ENCODE data around the gene ENDOU.

Gene ENDOU

DNA sequence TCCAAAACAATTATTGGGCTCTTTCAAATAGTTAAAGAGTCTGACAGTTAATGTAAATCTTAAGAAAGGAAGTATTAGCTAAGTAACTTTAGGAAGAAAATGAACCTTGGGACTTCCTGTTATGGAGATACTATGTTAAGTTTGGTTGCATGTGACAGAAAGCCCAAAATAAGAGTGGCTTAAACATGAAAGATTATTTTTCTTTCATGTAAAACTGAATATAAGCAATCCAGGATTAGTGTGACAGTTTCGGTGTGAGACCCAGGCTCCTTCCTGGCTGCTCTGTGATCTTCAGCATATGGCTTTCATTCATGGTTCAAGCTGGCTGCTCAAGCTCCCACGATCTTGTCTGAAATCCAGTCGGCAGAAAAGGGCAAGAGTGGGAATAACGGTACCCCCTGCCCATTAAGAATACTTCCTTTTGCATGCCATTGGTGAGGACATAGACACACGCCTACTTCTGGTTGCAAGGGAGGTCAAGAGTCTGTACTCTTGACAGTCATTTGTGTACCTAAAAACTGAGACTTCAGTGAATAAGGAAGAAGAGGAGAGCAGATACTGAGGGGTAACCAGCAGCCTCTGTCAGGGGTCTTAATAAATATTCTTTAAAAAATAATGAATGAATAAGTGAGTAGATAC, 17.3 kb downstream of the ENDOU start:
- TF ChIP-seq FOXP2 (optimal IDR thresholded peaks at IDR 0.05; ENCODE audit: borderline replicate concordance, extremely low read depth, extremely low read length, insufficient read depth) (no peak), SIN3A (IDR thresholded peaks at IDR 0.05; ENCODE audit: borderline replicate concordance, insufficient read depth, low read length) (no peak), TAF1 (IDR thresholded peaks at IDR 0.05; ENCODE audit: borderline replicate concordance, insufficient read depth, low read length) (no peak), POLR2AphosphoS5 (IDR thresholded peaks at IDR 0.05; ENCODE audit: low read depth, low read length) (no peak)
- TF ChIP-seq, protein P1, sequence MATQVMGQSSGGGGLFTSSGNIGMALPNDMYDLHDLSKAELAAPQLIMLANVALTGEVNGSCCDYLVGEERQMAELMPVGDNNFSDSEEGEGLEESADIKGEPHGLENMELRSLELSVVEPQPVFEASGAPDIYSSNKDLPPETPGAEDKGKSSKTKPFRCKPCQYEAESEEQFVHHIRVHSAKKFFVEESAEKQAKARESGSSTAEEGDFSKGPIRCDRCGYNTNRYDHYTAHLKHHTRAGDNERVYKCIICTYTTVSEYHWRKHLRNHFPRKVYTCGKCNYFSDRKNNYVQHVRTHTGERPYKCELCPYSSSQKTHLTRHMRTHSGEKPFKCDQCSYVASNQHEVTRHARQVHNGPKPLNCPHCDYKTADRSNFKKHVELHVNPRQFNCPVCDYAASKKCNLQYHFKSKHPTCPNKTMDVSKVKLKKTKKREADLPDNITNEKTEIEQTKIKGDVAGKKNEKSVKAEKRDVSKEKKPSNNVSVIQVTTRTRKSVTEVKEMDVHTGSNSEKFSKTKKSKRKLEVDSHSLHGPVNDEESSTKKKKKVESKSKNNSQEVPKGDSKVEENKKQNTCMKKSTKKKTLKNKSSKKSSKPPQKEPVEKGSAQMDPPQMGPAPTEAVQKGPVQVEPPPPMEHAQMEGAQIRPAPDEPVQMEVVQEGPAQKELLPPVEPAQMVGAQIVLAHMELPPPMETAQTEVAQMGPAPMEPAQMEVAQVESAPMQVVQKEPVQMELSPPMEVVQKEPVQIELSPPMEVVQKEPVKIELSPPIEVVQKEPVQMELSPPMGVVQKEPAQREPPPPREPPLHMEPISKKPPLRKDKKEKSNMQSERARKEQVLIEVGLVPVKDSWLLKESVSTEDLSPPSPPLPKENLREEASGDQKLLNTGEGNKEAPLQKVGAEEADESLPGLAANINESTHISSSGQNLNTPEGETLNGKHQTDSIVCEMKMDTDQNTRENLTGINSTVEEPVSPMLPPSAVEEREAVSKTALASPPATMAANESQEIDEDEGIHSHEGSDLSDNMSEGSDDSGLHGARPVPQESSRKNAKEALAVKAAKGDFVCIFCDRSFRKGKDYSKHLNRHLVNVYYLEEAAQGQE (IDR thresholded peaks at IDR 0.05; ENCODE audit: insufficient read depth in 1 of 2, low read depth in 2 of 2, low read length in 2 of 2) = no peak

DNA sequence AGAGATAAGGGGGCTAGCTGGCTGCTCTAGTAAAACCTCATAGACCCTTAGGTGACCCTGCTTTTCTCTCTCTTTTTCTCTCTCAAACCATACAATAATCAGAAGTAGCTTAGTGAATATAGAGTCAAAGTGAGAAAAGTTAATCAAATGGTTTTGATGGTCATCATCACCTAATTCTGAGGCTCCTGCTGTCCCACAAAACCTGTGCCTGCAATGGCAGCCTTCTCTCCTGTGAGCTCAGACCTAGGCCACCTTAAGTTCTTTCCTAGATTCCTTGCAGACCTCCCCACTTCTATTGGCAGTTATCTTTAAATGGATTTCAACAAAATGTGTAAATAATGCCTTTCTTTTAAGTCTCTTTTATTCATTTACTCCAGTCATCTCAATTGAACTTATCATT, 17.9 kb downstream of the ENDOU start:
- TF ChIP-seq FOXP2 (optimal IDR thresholded peaks at IDR 0.05; ENCODE audit: borderline replicate concordance, extremely low read depth, extremely low read length, insufficient read depth) (no peak), SIN3A (IDR thresholded peaks at IDR 0.05; ENCODE audit: borderline replicate concordance, insufficient read depth, low read length) (no peak), POLR2AphosphoS5 (IDR thresholded peaks at IDR 0.05; ENCODE audit: low read depth, low read length) (no peak), TAF1 (IDR thresholded peaks at IDR 0.05; ENCODE audit: borderline replicate concordance, insufficient read depth, low read length) (no peak)
- TF ChIP-seq, protein P1 (IDR thresholded peaks at IDR 0.05; ENCODE audit: insufficient read depth in 1 of 2, low read depth in 2 of 2, low read length in 2 of 2) = no peak

DNA sequence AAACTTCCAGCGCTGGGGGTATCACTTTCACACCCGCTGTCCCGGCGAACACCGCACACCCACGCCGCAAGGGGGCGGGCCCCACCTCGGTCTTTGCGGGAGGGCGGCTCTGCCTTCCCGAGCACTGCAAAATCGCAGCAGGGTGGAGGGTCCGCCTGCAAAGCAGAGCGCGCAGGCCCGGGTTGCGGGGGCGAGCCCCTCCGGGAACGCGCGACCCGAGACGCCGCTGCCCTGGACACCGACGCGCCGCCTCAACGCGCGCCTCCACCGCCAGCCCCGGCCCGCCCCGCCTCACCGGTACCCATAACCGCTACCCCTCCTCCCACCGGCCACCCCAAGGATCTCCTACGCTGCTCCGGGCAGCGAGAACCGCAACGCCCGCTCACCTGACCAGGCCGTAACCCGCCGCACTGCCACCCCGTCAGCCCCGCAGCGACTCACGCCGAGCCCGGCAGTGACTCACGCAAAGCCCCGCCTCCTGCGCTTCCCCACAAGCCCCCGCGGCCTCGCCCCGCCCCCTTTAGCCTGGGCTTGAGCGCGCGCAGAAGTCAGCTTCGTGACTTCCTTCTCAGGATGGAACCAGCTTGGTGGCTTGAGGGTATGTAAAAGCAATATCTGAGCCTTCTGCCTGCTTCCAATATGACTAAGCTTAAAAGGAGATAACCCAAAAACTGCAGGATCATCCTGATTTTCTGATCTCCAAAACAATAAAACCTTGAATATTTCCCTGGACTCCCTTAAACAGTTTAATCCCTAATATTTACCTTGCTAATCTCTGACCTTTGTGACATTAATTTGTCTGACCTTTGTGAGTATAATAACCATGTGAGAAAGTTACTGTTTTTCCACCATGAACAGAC, 19.5 kb downstream of the ENDOU start, which contains the start of gene RPAP3:
Gene RPAP3 (minus strand): TSS at position 465 of the 860 bp plus-strand sequence. CDS start 3,190 bp downstream, outside the sequence.
- TF ChIP-seq SIN3A (IDR thresholded peaks at IDR 0.05; ENCODE audit: borderline replicate concordance, insufficient read depth, low read length) = peak; percentile 80; the same call in 1 of the 2 replicates
- TF ChIP-seq TAF1 (IDR thresholded peaks at IDR 0.05; ENCODE audit: borderline replicate concordance, insufficient read depth, low read length) = peak; percentile 73; the same call in 1 of the 2 replicates
- peak; percentile 16 for TF ChIP-seq FOXP2 (optimal IDR thresholded peaks at IDR 0.05; ENCODE audit: borderline replicate concordance, extremely low read depth, extremely low read length, insufficient read depth)
- TF ChIP-seq, protein P1 (IDR thresholded peaks at IDR 0.05; ENCODE audit: insufficient read depth in 1 of 2, low read depth in 2 of 2, low read length in 2 of 2) = no peak
- peak; percentile 93 for TF ChIP-seq POLR2AphosphoS5 (IDR thresholded peaks at IDR 0.05; ENCODE audit: low read depth, low read length)

DNA sequence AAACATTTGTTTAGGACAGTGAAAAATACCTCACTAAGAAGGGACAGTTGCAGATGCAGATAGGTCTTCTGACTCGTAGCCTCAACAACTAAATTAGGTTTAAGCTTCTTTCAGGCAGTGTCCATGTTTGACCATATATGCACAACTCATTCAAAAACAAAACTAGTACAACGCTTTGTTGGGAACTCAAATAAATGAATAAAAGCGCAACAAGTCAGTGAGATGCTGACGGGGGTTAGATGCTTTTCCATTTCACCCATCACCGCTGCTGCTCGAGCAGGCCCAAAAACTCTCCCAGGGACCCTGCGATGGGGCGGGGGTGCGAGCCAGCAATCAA, 20.1 kb downstream of the ENDOU start:
- TF ChIP-seq POLR2AphosphoS5 (IDR thresholded peaks at IDR 0.05; ENCODE audit: low read depth, low read length) (no peak), TAF1 (IDR thresholded peaks at IDR 0.05; ENCODE audit: borderline replicate concordance, insufficient read depth, low read length) (no peak), SIN3A (IDR thresholded peaks at IDR 0.05; ENCODE audit: borderline replicate concordance, insufficient read depth, low read length) (no peak)

DNA sequence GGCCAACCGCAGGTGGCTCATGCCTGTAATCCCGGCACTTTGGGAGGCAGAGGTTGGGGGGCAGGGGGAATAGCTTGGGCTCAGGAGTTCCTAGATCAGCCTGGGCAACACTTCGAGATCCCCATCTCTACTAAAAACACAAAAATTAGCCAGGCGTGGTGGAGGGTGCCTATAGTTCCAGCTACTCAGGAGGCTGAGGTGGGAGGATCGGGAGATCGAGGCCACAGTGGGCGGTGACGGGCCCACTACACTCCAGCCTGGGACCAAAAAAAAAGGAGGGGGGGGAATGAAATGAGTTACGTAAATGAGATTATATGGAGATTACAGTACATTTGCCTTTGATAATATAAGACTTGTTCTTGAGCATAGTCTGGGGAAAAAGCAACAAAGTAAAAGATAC, 20.6 kb downstream of the ENDOU start:
- TF ChIP-seq SIN3A (IDR thresholded peaks at IDR 0.05; ENCODE audit: borderline replicate concordance, insufficient read depth, low read length) = no peak
- no peak for TF ChIP-seq TAF1 (IDR thresholded peaks at IDR 0.05; ENCODE audit: borderline replicate concordance, insufficient read depth, low read length)
- TF ChIP-seq, protein P1 (IDR thresholded peaks at IDR 0.05; ENCODE audit: insufficient read depth in 1 of 2, low read depth in 2 of 2, low read length in 2 of 2) = no peak
- TF ChIP-seq POLR2AphosphoS5 (IDR thresholded peaks at IDR 0.05; ENCODE audit: low read depth, low read length) = no peak
- no peak for TF ChIP-seq FOXP2 (optimal IDR thresholded peaks at IDR 0.05; ENCODE audit: borderline replicate concordance, extremely low read depth, extremely low read length, insufficient read depth)

Data from PFSK-1 (cell line).